WTC11 (cell line): Measurements from ENCODE around the gene BBS9. TPM values are rescaled to one million over a fixed set of nuclear protein-coding genes. Genes with fewer than 3 reads are reported as not detected.

Experiments
- ATAC-seq: fragments of 200-7000 bp; cut with Tn5 transposase; 2 replicates; pipeline ENCODE4 v1.10.0; 2021; ENCODE audit warnings: mild to moderate bottlenecking, moderate library complexity
- CTCF ChIA-PET: fragments of 300-600 bp; sonication (Branson Sonifier 250); formaldehyde crosslinking; loops from one replicate; lab custom pipeline; 2021; ENCODE audit warnings: antibody characterized with exemption; lab: Charles Lee
- POLR2A ChIA-PET: fragments of 350-600 bp; sonication (Branson Sonifier 250); formaldehyde crosslinking; loops from one replicate; lab custom pipeline; 2021; ENCODE audit warnings: antibody characterized with exemption; lab: Charles Lee
- DNase-seq: peaks from one replicate; pipeline ENCODE4 v3.0.0; 2021; ENCODE audit warnings: low spot score
- H3K27ac Mint-ChIP-seq: 2 replicates; pipeline ENCODE4 v1.8.0; 2021; ENCODE audit warnings: mixed read lengths
- H3K27me3 Mint-ChIP-seq: 2 replicates; pipeline ENCODE4 v1.8.0; 2021; ENCODE audit warnings: low read depth, mild to moderate bottlenecking, moderate library complexity, mixed read lengths
- H3K36me3 Mint-ChIP-seq: 2 replicates; pipeline ENCODE4 v1.8.0; 2021; ENCODE audit warnings: mixed read lengths
- H3K4me1 Mint-ChIP-seq: 2 replicates; pipeline ENCODE4 v1.8.0; 2022; ENCODE audit warnings: mixed read lengths
- H3K4me3 Mint-ChIP-seq: 2 replicates; pipeline ENCODE4 v1.8.0; 2021; ENCODE audit warnings: mild to moderate bottlenecking, moderate library complexity, mixed read lengths
- H3K9me3 Mint-ChIP-seq: 2 replicates; pipeline ENCODE4 v1.8.0; 2021; ENCODE audit warnings: mixed read lengths
- GTF2I ChIP-seq: fragments of 250-450 bp; sonication (Bioruptor Pico); conservative IDR thresholded peaks from 2 replicates; pipeline ENCODE4 v1.4.0; 2021; ENCODE audit warnings: mild to moderate bottlenecking
- HMGA2 ChIP-seq: fragments of 250-450 bp; sonication (Bioruptor Pico); IDR thresholded peaks from 2 replicates; pipeline ENCODE4 v1.4.0; 2021; ENCODE audit warnings: mild to moderate bottlenecking, moderate library complexity
- IRF2 ChIP-seq: sonication (generic); formaldehyde crosslinking; IDR thresholded peaks from 2 replicates; pipeline ENCODE4 v1.8.0; 2022; ENCODE audit warnings: low read depth, missing genetic modification reagents, borderline replicate concordance
- NFATC4 ChIP-seq: fragments of 250-450 bp; sonication (Bioruptor Pico); IDR thresholded peaks from 2 replicates; pipeline ENCODE4 v1.9.0; 2021; ENCODE audit warnings: mild to moderate bottlenecking
- NFYB ChIP-seq: sonication (generic); formaldehyde crosslinking; conservative IDR thresholded peaks from 2 replicates; pipeline ENCODE4 v1.8.0; 2022; ENCODE audit warnings: low read depth, missing genetic modification reagents
- NR2C2 ChIP-seq: sonication (generic); formaldehyde crosslinking; IDR thresholded peaks from 2 replicates; pipeline ENCODE4 v1.8.0; 2022; ENCODE audit warnings: mild to moderate bottlenecking, missing genetic modification reagents
- NR3C1 ChIP-seq: sonication (generic); formaldehyde crosslinking; conservative IDR thresholded peaks from 2 replicates; pipeline ENCODE4 v1.8.1; 2023; ENCODE audit warnings: low read depth, mild to moderate bottlenecking, missing genetic modification reagents
- OVOL2 ChIP-seq: fragments of 250-450 bp; sonication (Bioruptor Pico); IDR thresholded peaks from 2 replicates; pipeline ENCODE4 v1.9.0; 2021; ENCODE audit warnings: mild to moderate bottlenecking, borderline replicate concordance
- SP1 ChIP-seq: sonication (generic); formaldehyde crosslinking; conservative IDR thresholded peaks from 2 replicates; pipeline ENCODE4 v1.8.1; 2022; ENCODE audit warnings: missing genetic modification reagents
- TEAD1 ChIP-seq: sonication (generic); formaldehyde crosslinking; IDR thresholded peaks from 2 replicates; pipeline ENCODE4 v1.8.0; 2022; ENCODE audit warnings: mild to moderate bottlenecking, missing genetic modification reagents
- TEAD4 ChIP-seq: sonication (generic); formaldehyde crosslinking; IDR thresholded peaks from 2 replicates; pipeline ENCODE4 v1.8.0; 2022; ENCODE audit warnings: mild to moderate bottlenecking, missing genetic modification reagents
- ZNF138 ChIP-seq: sonication (generic); formaldehyde crosslinking; conservative IDR thresholded peaks from 2 replicates; pipeline ENCODE4 v1.8.1; 2022; ENCODE audit warnings: mild to moderate bottlenecking, moderate library complexity, missing genetic modification reagents
- total RNA-seq: library from RNA; stranded (reverse); gene quantifications from 3 replicates; pipeline ENCODE4 v1.2.3, GENCODE V29; 2021
- TF ChIP-seq, protein P1 (sequence below): sonication (generic); formaldehyde crosslinking; IDR thresholded peaks from 2 replicates; pipeline ENCODE4 v1.8.0; 2023; ENCODE audit warnings: missing genetic modification reagents, mild to moderate bottlenecking, borderline replicate concordance
- TF ChIP-seq, protein P2 (sequence below): sonication (generic); formaldehyde crosslinking; IDR thresholded peaks from 2 replicates; pipeline ENCODE4 v1.8.1; 2022; ENCODE audit warnings: mild to moderate bottlenecking, moderate library complexity, missing genetic modification reagents
- TF ChIP-seq, protein P3 (sequence below): sonication (generic); formaldehyde crosslinking; IDR thresholded peaks from 2 replicates; pipeline ENCODE4 v1.8.1; 2022; ENCODE audit warnings: mild to moderate bottlenecking, missing genetic modification reagents, moderate library complexity, borderline replicate concordance
- TF ChIP-seq, protein P4 (sequence below): sonication (generic); formaldehyde crosslinking; IDR thresholded peaks from 2 replicates; pipeline ENCODE4 v1.8.0; 2022; ENCODE audit warnings: mild to moderate bottlenecking, missing genetic modification reagents
- TF ChIP-seq, protein P5 (sequence below): sonication (generic); formaldehyde crosslinking; IDR thresholded peaks from 2 replicates; pipeline ENCODE4 v1.8.1; 2022; ENCODE audit warnings: low read depth, mild to moderate bottlenecking, moderate library complexity, missing genetic modification reagents, borderline replicate concordance
- TF ChIP-seq, protein P6 (sequence below): sonication (generic); formaldehyde crosslinking; IDR thresholded peaks from 2 replicates; pipeline ENCODE4 v1.8.1; 2023; ENCODE audit warnings: mild to moderate bottlenecking, missing genetic modification reagents, moderate library complexity
- TF ChIP-seq, protein P7 (sequence below): fragments of 200-600 bp; IDR thresholded peaks from 2 replicates; pipeline ENCODE4 v1.8.0; 2022; ENCODE audit warnings: antibody characterized with exemption

BBS9 gene
- total RNA-seq, 1 experiment from 2014 or later, result 56.6 TPM

DNA sequence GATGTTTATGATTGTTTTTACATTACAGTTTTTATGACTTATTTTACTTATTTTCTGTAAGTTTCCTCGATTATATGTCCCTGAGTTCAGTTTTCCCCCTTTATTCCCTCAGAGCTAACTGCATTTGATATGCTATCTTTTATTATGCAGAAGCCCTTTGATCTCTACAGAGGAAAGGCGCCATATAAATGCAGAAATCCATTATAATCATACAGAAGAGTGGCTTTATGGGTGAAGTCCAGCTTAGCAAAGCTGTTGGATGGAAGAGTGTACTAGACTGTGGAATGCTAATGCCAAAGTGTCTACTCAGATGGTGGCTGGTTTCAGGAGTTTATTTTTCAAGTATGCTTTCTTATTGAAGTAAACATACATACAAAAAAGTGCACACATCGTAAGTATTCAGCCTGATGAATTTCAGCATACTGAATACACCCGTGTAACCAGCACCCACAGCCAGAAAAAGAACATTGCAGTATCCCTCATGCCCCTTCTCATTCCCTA is 517.6 kb downstream of the BBS9 start:
- ATAC-seq, result no peak
- Mint-ChIP-seq H3K4me3 (no peak overlapping the region), H3K27ac (no peak overlapping the region), H3K9me3 (peaks cover 14% of the 10 kb centered on the region), H3K4me1 (peaks cover 20% of the 10 kb centered on the region), H3K27me3 (no peaks in the 10 kb centered on the region), H3K36me3 (peaks cover 29% of the 10 kb centered on the region)
- no peak for DNase-seq
- no peak for TF ChIP-seq OVOL2 (CRISPR knock-in tag)
- no peak for TF ChIP-seq NFYB (CRISPR knock-in tag)
- TF ChIP-seq, protein P1, sequence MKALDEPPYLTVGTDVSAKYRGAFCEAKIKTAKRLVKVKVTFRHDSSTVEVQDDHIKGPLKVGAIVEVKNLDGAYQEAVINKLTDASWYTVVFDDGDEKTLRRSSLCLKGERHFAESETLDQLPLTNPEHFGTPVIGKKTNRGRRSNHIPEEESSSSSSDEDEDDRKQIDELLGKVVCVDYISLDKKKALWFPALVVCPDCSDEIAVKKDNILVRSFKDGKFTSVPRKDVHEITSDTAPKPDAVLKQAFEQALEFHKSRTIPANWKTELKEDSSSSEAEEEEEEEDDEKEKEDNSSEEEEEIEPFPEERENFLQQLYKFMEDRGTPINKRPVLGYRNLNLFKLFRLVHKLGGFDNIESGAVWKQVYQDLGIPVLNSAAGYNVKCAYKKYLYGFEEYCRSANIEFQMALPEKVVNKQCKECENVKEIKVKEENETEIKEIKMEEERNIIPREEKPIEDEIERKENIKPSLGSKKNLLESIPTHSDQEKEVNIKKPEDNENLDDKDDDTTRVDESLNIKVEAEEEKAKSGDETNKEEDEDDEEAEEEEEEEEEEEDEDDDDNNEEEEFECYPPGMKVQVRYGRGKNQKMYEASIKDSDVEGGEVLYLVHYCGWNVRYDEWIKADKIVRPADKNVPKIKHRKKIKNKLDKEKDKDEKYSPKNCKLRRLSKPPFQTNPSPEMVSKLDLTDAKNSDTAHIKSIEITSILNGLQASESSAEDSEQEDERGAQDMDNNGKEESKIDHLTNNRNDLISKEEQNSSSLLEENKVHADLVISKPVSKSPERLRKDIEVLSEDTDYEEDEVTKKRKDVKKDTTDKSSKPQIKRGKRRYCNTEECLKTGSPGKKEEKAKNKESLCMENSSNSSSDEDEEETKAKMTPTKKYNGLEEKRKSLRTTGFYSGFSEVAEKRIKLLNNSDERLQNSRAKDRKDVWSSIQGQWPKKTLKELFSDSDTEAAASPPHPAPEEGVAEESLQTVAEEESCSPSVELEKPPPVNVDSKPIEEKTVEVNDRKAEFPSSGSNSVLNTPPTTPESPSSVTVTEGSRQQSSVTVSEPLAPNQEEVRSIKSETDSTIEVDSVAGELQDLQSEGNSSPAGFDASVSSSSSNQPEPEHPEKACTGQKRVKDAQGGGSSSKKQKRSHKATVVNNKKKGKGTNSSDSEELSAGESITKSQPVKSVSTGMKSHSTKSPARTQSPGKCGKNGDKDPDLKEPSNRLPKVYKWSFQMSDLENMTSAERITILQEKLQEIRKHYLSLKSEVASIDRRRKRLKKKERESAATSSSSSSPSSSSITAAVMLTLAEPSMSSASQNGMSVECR (CRISPR knock-in tag), result no peak
- no peak for TF ChIP-seq HMGA2
- TF ChIP-seq, protein P2, sequence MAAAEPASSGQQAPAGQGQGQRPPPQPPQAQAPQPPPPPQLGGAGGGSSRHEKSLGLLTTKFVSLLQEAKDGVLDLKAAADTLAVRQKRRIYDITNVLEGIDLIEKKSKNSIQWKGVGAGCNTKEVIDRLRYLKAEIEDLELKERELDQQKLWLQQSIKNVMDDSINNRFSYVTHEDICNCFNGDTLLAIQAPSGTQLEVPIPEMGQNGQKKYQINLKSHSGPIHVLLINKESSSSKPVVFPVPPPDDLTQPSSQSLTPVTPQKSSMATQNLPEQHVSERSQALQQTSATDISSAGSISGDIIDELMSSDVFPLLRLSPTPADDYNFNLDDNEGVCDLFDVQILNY (CRISPR knock-in tag), result no peak
- no peak for TF ChIP-seq GTF2I (CRISPR knock-in tag)
- TF ChIP-seq, protein P3, sequence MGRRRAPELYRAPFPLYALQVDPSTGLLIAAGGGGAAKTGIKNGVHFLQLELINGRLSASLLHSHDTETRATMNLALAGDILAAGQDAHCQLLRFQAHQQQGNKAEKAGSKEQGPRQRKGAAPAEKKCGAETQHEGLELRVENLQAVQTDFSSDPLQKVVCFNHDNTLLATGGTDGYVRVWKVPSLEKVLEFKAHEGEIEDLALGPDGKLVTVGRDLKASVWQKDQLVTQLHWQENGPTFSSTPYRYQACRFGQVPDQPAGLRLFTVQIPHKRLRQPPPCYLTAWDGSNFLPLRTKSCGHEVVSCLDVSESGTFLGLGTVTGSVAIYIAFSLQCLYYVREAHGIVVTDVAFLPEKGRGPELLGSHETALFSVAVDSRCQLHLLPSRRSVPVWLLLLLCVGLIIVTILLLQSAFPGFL (CRISPR knock-in tag), result no peak
- TF ChIP-seq, protein P4, sequence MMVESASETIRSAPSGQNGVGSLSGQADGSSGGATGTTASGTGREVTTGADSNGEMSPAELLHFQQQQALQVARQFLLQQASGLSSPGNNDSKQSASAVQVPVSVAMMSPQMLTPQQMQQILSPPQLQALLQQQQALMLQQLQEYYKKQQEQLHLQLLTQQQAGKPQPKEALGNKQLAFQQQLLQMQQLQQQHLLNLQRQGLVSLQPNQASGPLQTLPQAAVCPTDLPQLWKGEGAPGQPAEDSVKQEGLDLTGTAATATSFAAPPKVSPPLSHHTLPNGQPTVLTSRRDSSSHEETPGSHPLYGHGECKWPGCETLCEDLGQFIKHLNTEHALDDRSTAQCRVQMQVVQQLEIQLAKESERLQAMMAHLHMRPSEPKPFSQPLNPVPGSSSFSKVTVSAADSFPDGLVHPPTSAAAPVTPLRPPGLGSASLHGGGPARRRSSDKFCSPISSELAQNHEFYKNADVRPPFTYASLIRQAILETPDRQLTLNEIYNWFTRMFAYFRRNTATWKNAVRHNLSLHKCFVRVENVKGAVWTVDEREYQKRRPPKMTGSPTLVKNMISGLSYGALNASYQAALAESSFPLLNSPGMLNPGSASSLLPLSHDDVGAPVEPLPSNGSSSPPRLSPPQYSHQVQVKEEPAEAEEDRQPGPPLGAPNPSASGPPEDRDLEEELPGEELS (CRISPR knock-in tag), result no peak
- TF ChIP-seq ZNF138 (CRISPR knock-in tag), result no peak
- no peak for TF ChIP-seq IRF2 (CRISPR knock-in tag)
- no peak for TF ChIP-seq TEAD1 (CRISPR knock-in tag)
- TF ChIP-seq, protein P5, sequence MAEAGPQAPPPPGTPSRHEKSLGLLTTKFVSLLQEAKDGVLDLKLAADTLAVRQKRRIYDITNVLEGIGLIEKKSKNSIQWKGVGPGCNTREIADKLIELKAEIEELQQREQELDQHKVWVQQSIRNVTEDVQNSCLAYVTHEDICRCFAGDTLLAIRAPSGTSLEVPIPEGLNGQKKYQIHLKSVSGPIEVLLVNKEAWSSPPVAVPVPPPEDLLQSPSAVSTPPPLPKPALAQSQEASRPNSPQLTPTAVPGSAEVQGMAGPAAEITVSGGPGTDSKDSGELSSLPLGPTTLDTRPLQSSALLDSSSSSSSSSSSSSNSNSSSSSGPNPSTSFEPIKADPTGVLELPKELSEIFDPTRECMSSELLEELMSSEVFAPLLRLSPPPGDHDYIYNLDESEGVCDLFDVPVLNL (CRISPR knock-in tag), result no peak
- no peak for TF ChIP-seq NFATC4 (CRISPR knock-in tag)
- no peak for TF ChIP-seq SP1 (CRISPR knock-in tag)
- TF ChIP-seq, protein P6, sequence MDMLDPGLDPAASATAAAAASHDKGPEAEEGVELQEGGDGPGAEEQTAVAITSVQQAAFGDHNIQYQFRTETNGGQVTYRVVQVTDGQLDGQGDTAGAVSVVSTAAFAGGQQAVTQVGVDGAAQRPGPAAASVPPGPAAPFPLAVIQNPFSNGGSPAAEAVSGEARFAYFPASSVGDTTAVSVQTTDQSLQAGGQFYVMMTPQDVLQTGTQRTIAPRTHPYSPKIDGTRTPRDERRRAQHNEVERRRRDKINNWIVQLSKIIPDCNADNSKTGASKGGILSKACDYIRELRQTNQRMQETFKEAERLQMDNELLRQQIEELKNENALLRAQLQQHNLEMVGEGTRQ (CRISPR knock-in tag), result no peak
- TF ChIP-seq, protein P7, sequence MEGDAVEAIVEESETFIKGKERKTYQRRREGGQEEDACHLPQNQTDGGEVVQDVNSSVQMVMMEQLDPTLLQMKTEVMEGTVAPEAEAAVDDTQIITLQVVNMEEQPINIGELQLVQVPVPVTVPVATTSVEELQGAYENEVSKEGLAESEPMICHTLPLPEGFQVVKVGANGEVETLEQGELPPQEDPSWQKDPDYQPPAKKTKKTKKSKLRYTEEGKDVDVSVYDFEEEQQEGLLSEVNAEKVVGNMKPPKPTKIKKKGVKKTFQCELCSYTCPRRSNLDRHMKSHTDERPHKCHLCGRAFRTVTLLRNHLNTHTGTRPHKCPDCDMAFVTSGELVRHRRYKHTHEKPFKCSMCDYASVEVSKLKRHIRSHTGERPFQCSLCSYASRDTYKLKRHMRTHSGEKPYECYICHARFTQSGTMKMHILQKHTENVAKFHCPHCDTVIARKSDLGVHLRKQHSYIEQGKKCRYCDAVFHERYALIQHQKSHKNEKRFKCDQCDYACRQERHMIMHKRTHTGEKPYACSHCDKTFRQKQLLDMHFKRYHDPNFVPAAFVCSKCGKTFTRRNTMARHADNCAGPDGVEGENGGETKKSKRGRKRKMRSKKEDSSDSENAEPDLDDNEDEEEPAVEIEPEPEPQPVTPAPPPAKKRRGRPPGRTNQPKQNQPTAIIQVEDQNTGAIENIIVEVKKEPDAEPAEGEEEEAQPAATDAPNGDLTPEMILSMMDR, result no peak
- no peak for TF ChIP-seq NR2C2
- no peak for TF ChIP-seq TEAD4 (CRISPR knock-in tag)
- no peak for TF ChIP-seq NR3C1 (CRISPR knock-in tag)
- CTCF ChIA-PET, result no interaction called here
- POLR2A ChIA-PET, result no interaction called here
